ENCODE data around the gene RBBP4.

The RBBP4 gene

DNA sequence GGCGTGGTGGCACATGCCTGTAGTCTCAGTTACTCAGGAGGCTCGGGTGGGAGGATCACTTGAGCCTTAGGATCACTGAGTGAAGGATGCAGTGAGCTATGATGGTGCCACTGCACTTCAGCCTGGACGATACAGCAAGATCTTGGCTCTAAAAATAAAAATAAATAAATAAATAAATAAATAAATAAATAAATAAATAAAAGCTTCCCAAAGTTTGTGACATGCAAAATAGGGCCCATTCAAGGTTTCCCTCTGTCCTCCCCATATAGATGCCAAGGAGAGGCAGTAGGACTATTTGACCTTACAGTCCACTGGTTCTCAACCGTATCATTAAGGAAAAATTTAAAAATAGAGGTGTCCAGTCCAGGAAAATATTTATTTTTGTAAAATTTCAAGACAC, 41.8 kb upstream of the RBBP4 start:
- no peak overlapping the region for H3K9ac ChIP-seq (ENCODE audit: low read depth, low read length, poor library complexity, severe bottlenecking)
- H3K27me3 ChIP-seq (ENCODE audit: insufficient read depth, low read length, poor library complexity, severe bottlenecking): no peaks in the 10 kb centered on the region
- no peaks in the 10 kb centered on the region for H3K9me3 ChIP-seq (ENCODE audit: insufficient read depth, low read depth, low read length)
- no peak overlapping the region for H3K4me3 ChIP-seq (ENCODE audit: low read length, poor library complexity, severe bottlenecking)
- no peaks in the 10 kb centered on the region for H3K79me2 ChIP-seq (ENCODE audit: insufficient read depth, low read length)
- no peaks in the 10 kb centered on the region for H3F3A ChIP-seq (ENCODE audit: low read depth)
- H4K20me1 ChIP-seq (ENCODE audit: insufficient read depth, low read length, poor library complexity, severe bottlenecking): no peaks in the 10 kb centered on the region
- H3K4me1 ChIP-seq (ENCODE audit: insufficient read depth, low read length, poor library complexity, severe bottlenecking): no peaks in the 10 kb centered on the region
- TF ChIP-seq CTCF (conservative IDR thresholded peaks at IDR 0.05; ENCODE audit: low read length) (no peak), EZH2phosphoT487 (IDR thresholded peaks at IDR 0.05; ENCODE audit: borderline replicate concordance) (no peak)
- H2AFZ ChIP-seq (ENCODE audit: low read length): no peak overlapping the region
- no peaks in the 10 kb centered on the region for H3K36me3 ChIP-seq (ENCODE audit: insufficient read depth, low read length)
- no peaks in the 10 kb centered on the region for H3K9me2 ChIP-seq (replicated peaks; ENCODE audit: low read depth, low read length)
- no peak overlapping the region for H3K4me2 ChIP-seq (ENCODE audit: low read depth, low read length, poor library complexity, severe bottlenecking)

DNA sequence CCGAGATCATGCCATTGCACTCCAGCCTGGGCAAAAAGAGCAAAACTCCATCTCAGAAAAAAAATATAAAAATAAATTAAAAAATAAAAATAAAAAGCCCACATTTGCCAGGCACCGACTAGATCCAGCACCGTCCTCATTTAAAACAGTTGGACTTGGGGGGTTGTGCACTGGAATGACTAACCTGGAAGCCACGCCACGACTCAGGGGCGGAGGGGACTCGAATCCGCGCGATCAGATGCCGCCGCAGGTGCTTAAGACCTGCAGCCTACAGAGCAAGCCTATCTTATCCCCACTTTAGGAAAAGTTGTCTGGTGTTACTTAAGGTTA, 39.2 kb upstream of the RBBP4 start:
- Histone ChIP-seq H2AFZ (ENCODE audit: low read length) (no peak overlapping the region), H3K9me2 (replicated peaks; ENCODE audit: low read depth, low read length) (no peaks in the 10 kb centered on the region), H3K9me3 (ENCODE audit: insufficient read depth, low read depth, low read length) (no peaks in the 10 kb centered on the region), H3K9ac (ENCODE audit: low read depth, low read length, poor library complexity, severe bottlenecking) (no peak overlapping the region), H3K4me2 (ENCODE audit: low read depth, low read length, poor library complexity, severe bottlenecking) (no peak overlapping the region), H3K79me2 (ENCODE audit: insufficient read depth, low read length) (no peaks in the 10 kb centered on the region), H3K4me1 (ENCODE audit: insufficient read depth, low read length, poor library complexity, severe bottlenecking) (no peaks in the 10 kb centered on the region), H4K20me1 (ENCODE audit: insufficient read depth, low read length, poor library complexity, severe bottlenecking) (no peaks in the 10 kb centered on the region), H3K4me3 (ENCODE audit: low read length, poor library complexity, severe bottlenecking) (no peak overlapping the region), H3K36me3 (ENCODE audit: insufficient read depth, low read length) (no peaks in the 10 kb centered on the region), H3K27me3 (ENCODE audit: insufficient read depth, low read length, poor library complexity, severe bottlenecking) (no peaks in the 10 kb centered on the region), H3F3A (ENCODE audit: low read depth) (no peaks in the 10 kb centered on the region)
- TF ChIP-seq EZH2phosphoT487 (IDR thresholded peaks at IDR 0.05; ENCODE audit: borderline replicate concordance) (no peak), CTCF (conservative IDR thresholded peaks at IDR 0.05; ENCODE audit: low read length) (no peak)

DNA sequence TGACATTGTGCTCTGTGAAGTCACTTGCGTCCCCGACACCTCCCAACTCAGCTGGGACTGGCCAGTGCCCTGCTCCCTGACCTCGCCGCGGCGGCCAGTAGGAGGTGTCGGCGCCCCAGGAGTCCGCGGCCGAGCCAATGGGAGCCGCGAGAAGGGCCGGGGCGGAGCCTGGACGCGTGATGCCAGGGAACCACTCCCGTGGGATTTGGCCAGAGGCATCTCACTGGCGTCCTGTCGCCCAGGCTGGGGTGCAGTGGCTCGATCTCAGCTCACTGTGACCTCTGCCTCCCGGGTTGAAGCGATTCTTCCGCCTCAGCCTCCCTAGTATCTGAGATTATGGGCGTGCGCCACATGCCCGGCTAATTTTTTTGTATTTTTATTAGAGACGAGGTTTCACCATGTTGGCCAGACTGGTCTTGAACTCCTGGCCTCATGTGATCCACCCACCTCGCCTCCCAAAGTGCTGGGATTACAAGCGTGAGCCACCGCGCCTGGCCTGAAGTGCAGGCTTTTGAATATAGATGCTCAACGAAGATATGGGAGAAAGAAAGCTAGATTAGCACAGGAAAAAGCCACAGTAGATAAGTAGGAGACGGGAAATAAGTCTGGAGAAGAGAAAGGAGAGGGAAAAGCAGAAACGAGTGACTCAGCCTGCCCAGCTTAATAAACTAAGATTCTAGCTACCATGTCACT, 38.7 kb upstream of the RBBP4 start:
- Histone ChIP-seq H3K9me2 (replicated peaks; ENCODE audit: low read depth, low read length) (no peaks in the 10 kb centered on the region), H3K36me3 (ENCODE audit: insufficient read depth, low read length) (no peaks in the 10 kb centered on the region), H3K79me2 (ENCODE audit: insufficient read depth, low read length) (no peaks in the 10 kb centered on the region), H3K9me3 (ENCODE audit: insufficient read depth, low read depth, low read length) (no peaks in the 10 kb centered on the region), H3K4me2 (ENCODE audit: low read depth, low read length, poor library complexity, severe bottlenecking) (no peak overlapping the region), H3K27me3 (ENCODE audit: insufficient read depth, low read length, poor library complexity, severe bottlenecking) (no peaks in the 10 kb centered on the region), H3K9ac (ENCODE audit: low read depth, low read length, poor library complexity, severe bottlenecking) (no peak overlapping the region), H3K4me3 (ENCODE audit: low read length, poor library complexity, severe bottlenecking) (no peak overlapping the region), H2AFZ (ENCODE audit: low read length) (no peak overlapping the region), H4K20me1 (ENCODE audit: insufficient read depth, low read length, poor library complexity, severe bottlenecking) (no peaks in the 10 kb centered on the region), H3F3A (ENCODE audit: low read depth) (no peaks in the 10 kb centered on the region), H3K4me1 (ENCODE audit: insufficient read depth, low read length, poor library complexity, severe bottlenecking) (no peaks in the 10 kb centered on the region)
- TF ChIP-seq CTCF (conservative IDR thresholded peaks at IDR 0.05; ENCODE audit: low read length): no peak

All from Loucy (cell line).